ENCODE results near the gene SH3BP4. TPM values are rescaled to one million over a fixed set of nuclear protein-coding genes. Genes with fewer than 3 reads are reported as not detected.

Gene SH3BP4
- total RNA-seq, 1 donor = 49.7 TPM

- TF ChIP-seq CTCF (IDR thresholded peaks at IDR 0.05; ENCODE audit: insufficient read depth, low read length) = no peak
- DNase-seq (ENCODE audit: low read depth) = no peak
- H3K4me3 ChIP-seq (ENCODE audit: low read depth, low read length) = no peak overlapping the region
These were observed 126.4 kb downstream of the SH3BP4 start for GRCh38 chr2:235078182-235078581.

- no peak for TF ChIP-seq CTCF (IDR thresholded peaks at IDR 0.05; ENCODE audit: insufficient read depth, low read length)
- H3K4me3 ChIP-seq (ENCODE audit: low read depth, low read length) = no peak overlapping the region
- DNase-seq (ENCODE audit: low read depth) = no peak
These were observed 127.2 kb downstream of the SH3BP4 start for GRCh38 chr2:235078914-235079472.

GRCh38 chr2:235080101-235080500 is 128.3 kb downstream of the SH3BP4 start:
- H3K4me3 ChIP-seq (ENCODE audit: low read depth, low read length) = no peak overlapping the region
- peak; percentile 43 for DNase-seq (ENCODE audit: low read depth)
- no peak for TF ChIP-seq CTCF (IDR thresholded peaks at IDR 0.05; ENCODE audit: insufficient read depth, low read length)

- no peak for DNase-seq (ENCODE audit: low read depth)
- no peak for TF ChIP-seq CTCF (IDR thresholded peaks at IDR 0.05; ENCODE audit: insufficient read depth, low read length)
These were observed 130.9 kb downstream of the SH3BP4 start for GRCh38 chr2:235082578-235083338.

GRCh38 chr2:235083822-235084221 is 132.0 kb downstream of the SH3BP4 start:
- no peak for TF ChIP-seq CTCF (IDR thresholded peaks at IDR 0.05; ENCODE audit: insufficient read depth, low read length)
- DNase-seq (ENCODE audit: low read depth) = peak; percentile 55
- H3K4me3 ChIP-seq (ENCODE audit: low read depth, low read length) = no peak overlapping the region

More at GRCh38 chr2:235082578-235083338, 130.9 kb downstream of the SH3BP4 start:
- H3K4me3 ChIP-seq (ENCODE audit: low read depth, low read length) = no peak overlapping the region

GRCh38 chr2:235084424-235084823 is 132.6 kb downstream of the SH3BP4 start:
- no peak for DNase-seq (ENCODE audit: low read depth)
- TF ChIP-seq CTCF (IDR thresholded peaks at IDR 0.05; ENCODE audit: insufficient read depth, low read length) = no peak
- no peak overlapping the region for H3K4me3 ChIP-seq (ENCODE audit: low read depth, low read length)

All from fibroblast of the aortic adventitia (primary cell).